ENCODE measurements around the gene NR4A1. TPM values are rescaled to one million over a fixed set of nuclear protein-coding genes. Genes with fewer than 3 reads are reported as not detected.

The NR4A1 gene
- total RNA-seq, 2 donors from 2014 or later, result 17.7 to 18.4 TPM

DNA sequence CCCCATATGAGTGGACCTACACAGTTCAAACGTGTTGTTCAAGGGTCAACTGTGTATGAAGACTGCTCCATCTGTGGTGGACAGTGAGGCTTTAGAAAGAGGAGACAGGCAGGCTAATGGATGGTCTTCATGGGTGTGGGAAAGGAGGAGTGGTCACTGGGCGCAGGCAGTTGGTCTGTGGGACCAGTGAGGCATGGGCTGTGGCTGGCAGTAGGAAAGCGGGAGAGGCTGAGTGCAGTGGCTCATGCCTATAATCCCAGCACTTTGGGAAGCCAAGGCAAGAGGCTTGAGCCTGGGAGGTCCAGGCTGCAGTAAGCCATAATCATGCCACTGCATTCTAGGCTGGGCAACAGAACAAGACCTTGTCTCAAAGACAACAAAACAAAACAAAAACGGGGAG, 2.0 kb upstream of the NR4A1 start:
- Histone ChIP-seq H3K4me1 (ENCODE audit: control insufficient read depth, insufficient read depth, low read length) (no peaks in the 10 kb centered on the region), H3K9ac (ENCODE audit: extremely low read depth, low read length, poor library complexity, severe bottlenecking) (no peak overlapping the region), H3K27me3 (ENCODE audit: control insufficient read depth, insufficient read depth, low read length, poor library complexity, severe bottlenecking) (no peaks in the 10 kb centered on the region), H3K9me3 (ENCODE audit: control insufficient read depth, low read length) (no peaks in the 10 kb centered on the region), H3K4me3 (ENCODE audit: low read length) (no peak overlapping the region), H3K27ac (ENCODE audit: low read depth, low read length) (no peak overlapping the region), H3K36me3 (ENCODE audit: control insufficient read depth, insufficient read depth, low read length) (no peaks in the 10 kb centered on the region)
- no peaks in the 10 kb centered on the region for H3K9me3 Mint-ChIP-seq
- H3K27ac Mint-ChIP-seq, result no peak overlapping the region
- 84 to 100% methylated on average over 3 to 4 of the region's 4 CpGs for WGBS, 2 experiments (ENCODE audit: insufficient coverage in 1 of 2, insufficient read length in 1 of 2)
- peak; percentile 53 for DNase-seq
- H3K4me3 Mint-ChIP-seq, result no peak overlapping the region
- H3K4me1 Mint-ChIP-seq, result peaks cover 27% of the 10 kb centered on the region
- no peak for TF ChIP-seq CTCF (conservative IDR thresholded peaks at IDR 0.05)
- H3K36me3 Mint-ChIP-seq (ENCODE audit: low read depth), result peaks cover 5% of the 10 kb centered on the region
- H3K27me3 Mint-ChIP-seq (ENCODE audit: insufficient read depth), result peaks cover 11% of the 10 kb centered on the region

DNA sequence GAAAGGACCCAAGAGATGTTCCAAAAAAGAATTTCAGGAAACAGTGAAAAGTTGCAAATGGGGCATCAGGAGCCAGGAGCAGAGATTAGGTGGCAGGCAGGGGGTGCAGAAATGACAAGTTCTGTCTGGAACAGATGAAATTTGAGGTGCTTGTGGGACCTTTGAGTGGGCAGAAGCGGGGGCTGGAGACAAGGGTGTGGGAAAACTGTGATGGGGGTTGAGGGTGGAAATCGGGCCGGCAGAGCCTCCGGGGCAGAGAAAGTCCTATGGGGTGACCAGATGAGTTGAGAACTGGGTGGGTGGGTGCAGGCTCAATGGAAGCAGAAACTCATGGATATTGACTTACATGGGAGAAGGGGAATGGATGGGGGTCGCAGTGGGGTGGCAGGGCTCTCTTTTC, 1.6 kb upstream of the NR4A1 start:
- H3K9ac ChIP-seq (ENCODE audit: extremely low read depth, low read length, poor library complexity, severe bottlenecking), result no peak overlapping the region
- peak overlapping the region; percentile 78 for H3K4me3 ChIP-seq (ENCODE audit: low read length)
- no peaks in the 10 kb centered on the region for H3K27me3 ChIP-seq (ENCODE audit: control insufficient read depth, insufficient read depth, low read length, poor library complexity, severe bottlenecking)
- peaks cover 11% of the 10 kb centered on the region for H3K27me3 Mint-ChIP-seq (ENCODE audit: insufficient read depth)
- H3K9me3 ChIP-seq (ENCODE audit: control insufficient read depth, low read length), result no peaks in the 10 kb centered on the region
- TF ChIP-seq CTCF (conservative IDR thresholded peaks at IDR 0.05), result no peak
- peaks cover 27% of the 10 kb centered on the region for H3K4me1 Mint-ChIP-seq
- H3K36me3 ChIP-seq (ENCODE audit: control insufficient read depth, insufficient read depth, low read length), result peaks cover under 1% of the 10 kb centered on the region
- no peak for DNase-seq
- peaks cover 3% of the 10 kb centered on the region for H3K36me3 Mint-ChIP-seq (ENCODE audit: low read depth)
- no peaks in the 10 kb centered on the region for H3K9me3 Mint-ChIP-seq
- no peak overlapping the region for H3K27ac ChIP-seq (ENCODE audit: low read depth, low read length)
- peak overlapping the region; percentile 91 for H3K27ac Mint-ChIP-seq
- 88 to 100% methylated on average over 3 to 4 of the region's 5 CpGs for WGBS, 2 experiments (ENCODE audit: insufficient coverage in 1 of 2, insufficient read length in 1 of 2)
- H3K4me1 ChIP-seq (ENCODE audit: control insufficient read depth, insufficient read depth, low read length), result no peaks in the 10 kb centered on the region
- H3K4me3 Mint-ChIP-seq, result peak overlapping the region; percentile 82

GRCh38 chr12:52050116-52050757, 1.0 kb upstream of the NR4A1 start:
- peak overlapping the region; percentile 91 for H3K27ac Mint-ChIP-seq
- peaks cover 11% of the 10 kb centered on the region for H3K27me3 Mint-ChIP-seq (ENCODE audit: insufficient read depth)
- H3K4me1 Mint-ChIP-seq, result peaks cover 27% of the 10 kb centered on the region
- Histone ChIP-seq H3K36me3 (ENCODE audit: control insufficient read depth, insufficient read depth, low read length) (peaks cover 6% of the 10 kb centered on the region), H3K9ac (ENCODE audit: extremely low read depth, low read length, poor library complexity, severe bottlenecking) (peak overlapping the region; percentile 93), H3K27me3 (ENCODE audit: control insufficient read depth, insufficient read depth, low read length, poor library complexity, severe bottlenecking) (no peaks in the 10 kb centered on the region), H3K9me3 (ENCODE audit: control insufficient read depth, low read length) (no peaks in the 10 kb centered on the region), H3K4me1 (ENCODE audit: control insufficient read depth, insufficient read depth, low read length) (no peaks in the 10 kb centered on the region), H3K4me3 (ENCODE audit: low read length) (peak overlapping the region; percentile 78), H3K27ac (ENCODE audit: low read depth, low read length) (no peak overlapping the region)
- no peak for TF ChIP-seq CTCF (conservative IDR thresholded peaks at IDR 0.05)
- WGBS, 2 experiments (ENCODE audit: insufficient coverage in 1 of 2, insufficient read length in 1 of 2), result 31 to 33% methylated on average over 6 to 16 of the region's 16 CpGs
- H3K9me3 Mint-ChIP-seq, result no peaks in the 10 kb centered on the region
- peak overlapping the region; percentile 82 for H3K4me3 Mint-ChIP-seq
- peak; percentile 86 for DNase-seq
- peaks cover 2% of the 10 kb centered on the region for H3K36me3 Mint-ChIP-seq (ENCODE audit: low read depth)

Measured in endodermal cell (in vitro differentiated cells).